Ishikawa (cell line): Measurements from ENCODE around the gene TAX1BP1.

ENCODE experiments used
- CEBPB ChIP-seq: IDR thresholded peaks from 2 replicates; pipeline ENCODE4 v1.6.1; 2012
- CREB1 ChIP-seq: IDR thresholded peaks from 2 replicates; pipeline ENCODE4 v1.6.1; 2012; ENCODE audit warnings: low read depth
- EGR1 ChIP-seq: IDR thresholded peaks from 2 replicates; pipeline ENCODE4 v1.6.1; 2012
- EP300 ChIP-seq: IDR thresholded peaks from 2 replicates; pipeline ENCODE4 v1.6.1; 2012; ENCODE audit warnings: borderline replicate concordance
- FOXM1 ChIP-seq: IDR thresholded peaks from 2 replicates; pipeline ENCODE4 v1.6.1; 2012; ENCODE audit warnings: low read depth, borderline replicate concordance
- MAX ChIP-seq: IDR thresholded peaks from 2 replicates; pipeline ENCODE4 v1.6.1; 2012
- NFIC ChIP-seq: IDR thresholded peaks from 2 replicates; pipeline ENCODE4 v1.6.1; 2012
- RAD21 ChIP-seq: IDR thresholded peaks from 2 replicates; pipeline ENCODE4 v1.6.1; 2012; ENCODE audit warnings: low read depth
- REST ChIP-seq: IDR thresholded peaks from 2 replicates; pipeline ENCODE4 v1.6.1; 2012; ENCODE audit warnings: low read depth, mild to moderate bottlenecking
- TAF1 ChIP-seq: IDR thresholded peaks from 2 replicates; pipeline ENCODE4 v1.6.1; 2012; ENCODE audit warnings: low read depth, mild to moderate bottlenecking
- TCF12 ChIP-seq: IDR thresholded peaks from 2 replicates; pipeline ENCODE4 v1.6.1; 2012; ENCODE audit warnings: low read depth
- TEAD4 ChIP-seq: IDR thresholded peaks from 2 replicates; pipeline ENCODE4 v1.6.1; 2012
- USF1 ChIP-seq: IDR thresholded peaks from 2 replicates; pipeline ENCODE4 v1.6.1; 2012
- YY1 ChIP-seq: IDR thresholded peaks from 2 replicates; pipeline ENCODE4 v1.6.1; 2012; ENCODE audit warnings: low read depth
- ZBTB7A ChIP-seq: IDR thresholded peaks from 2 replicates; pipeline ENCODE4 v1.6.1; 2012; ENCODE audit warnings: low read depth

Gene TAX1BP1

GRCh38 chr7:27739909-27740448, at the start of gene TAX1BP1:
Gene TAX1BP1 (plus strand): TSS chr7:27740162. CDS start chr7:27748525, 8,363 bp downstream.
- TF ChIP-seq MAX (peak; percentile 48; the same call in 1 of the 2 replicates), EP300 (no peak), REST (no peak), RAD21 (no peak), USF1 (no peak), NFIC (no peak), CREB1 (peak; percentile 82), CEBPB (no peak), FOXM1 (no peak), ZBTB7A (no peak), TAF1 (peak; percentile 73), EGR1 (no peak), TEAD4 (no peak), YY1 (peak; percentile 80), TCF12 (0 out of 2 replicates have a peak, but pooled peaks have one; percentile 19)

- TF ChIP-seq FOXM1 = no peak
- no peak for TF ChIP-seq CREB1
- TF ChIP-seq TCF12 = no peak
- TF ChIP-seq CEBPB = no peak
- TF ChIP-seq ZBTB7A = no peak
Measured at GRCh38 chr7:27690649-27691048, 49.3 kb upstream of the TAX1BP1 start.

GRCh38 chr7:27693794-27694193, 46.2 kb upstream of the TAX1BP1 start:
- TF ChIP-seq FOXM1 = no peak
- TF ChIP-seq USF1 = no peak
- TF ChIP-seq CEBPB = no peak
- no peak for TF ChIP-seq YY1
- no peak for TF ChIP-seq EP300
- TF ChIP-seq NFIC = no peak
- TF ChIP-seq CREB1 = no peak
- TF ChIP-seq MAX = no peak
- no peak for TF ChIP-seq ZBTB7A
- no peak for TF ChIP-seq EGR1
- TF ChIP-seq TCF12 = no peak
- TF ChIP-seq TAF1 = no peak
- no peak for TF ChIP-seq RAD21
- no peak for TF ChIP-seq TEAD4
- TF ChIP-seq REST = no peak

GRCh38 chr7:27695096-27695495, 44.9 kb upstream of the TAX1BP1 start:
- TF ChIP-seq RAD21 (no peak), EP300 (no peak), EGR1 (no peak), CEBPB (no peak)

- no peak for TF ChIP-seq CEBPB
- no peak for TF ChIP-seq TEAD4
- TF ChIP-seq TCF12 = no peak
- TF ChIP-seq ZBTB7A = no peak
- no peak for TF ChIP-seq RAD21
- TF ChIP-seq YY1 = no peak
- no peak for TF ChIP-seq REST
Measured at GRCh38 chr7:27697861-27698430, 42.0 kb upstream of the TAX1BP1 start.
